Stimulated activated CD8-positive, alpha-beta memory T cell treated with anti-CD3 and anti-CD28 coated beads, Interleukin-12 subunit alpha, Interleukin-12 subunit beta, amount 100 ng/mL, for 24 hours (primary cell): Measurements from ENCODE around the gene PAPPA.

Source experiments
- DNase-seq: peaks from one replicate; pipeline ENCODE4 v3.0.0-alpha.2; 2020; ENCODE audit errors: extremely low read depth

Gene PAPPA

GRCh38 chr9:116153765-116154333 lies at the start of gene PAPPA:
PAPPA (plus strand) TSS chr9:116153791; CDS start chr9:116154173, 382 bp downstream.
- DNase-seq, result no peak

- DNase-seq, result no peak
Measured at GRCh38 chr9:116103976-116104820, 49.4 kb upstream of the PAPPA start.

GRCh38 chr9:116112236-116112635 lies 41.4 kb upstream of the PAPPA start:
- DNase-seq, result no peak

- DNase-seq, result no peak
Measured at GRCh38 chr9:116115761-116116353, 37.7 kb upstream of the PAPPA start.

GRCh38 chr9:116116393-116116792 lies 37.2 kb upstream of the PAPPA start:
- DNase-seq, result no peak

GRCh38 chr9:116123171-116123570 lies 30.4 kb upstream of the PAPPA start:
- DNase-seq, result no peak

GRCh38 chr9:116124472-116125040 lies 29.0 kb upstream of the PAPPA start:
- DNase-seq, result no peak

- no peak for DNase-seq
Measured at GRCh38 chr9:116133163-116133562, 20.4 kb upstream of the PAPPA start.

GRCh38 chr9:116134975-116135374 lies 18.6 kb upstream of the PAPPA start:
- DNase-seq, result no peak

GRCh38 chr9:116137010-116137409 lies 16.6 kb upstream of the PAPPA start:
- no peak for DNase-seq

GRCh38 chr9:116137581-116137980 lies 16.0 kb upstream of the PAPPA start:
- DNase-seq, result no peak

GRCh38 chr9:116141864-116142561 lies 11.6 kb upstream of the PAPPA start:
- DNase-seq, result no peak

GRCh38 chr9:116142706-116143492 lies 10.7 kb upstream of the PAPPA start:
- DNase-seq, result no peak

GRCh38 chr9:116144038-116144437 lies 9.6 kb upstream of the PAPPA start:
- DNase-seq, result no peak

GRCh38 chr9:116144555-116144954 lies 9.0 kb upstream of the PAPPA start:
- no peak for DNase-seq

GRCh38 chr9:116145036-116145435 lies 8.6 kb upstream of the PAPPA start:
- DNase-seq, result no peak

GRCh38 chr9:116147821-116148220 lies 5.8 kb upstream of the PAPPA start:
- DNase-seq, result no peak

- DNase-seq, result no peak
Measured at GRCh38 chr9:116149844-116150243, 3.7 kb upstream of the PAPPA start.

- no peak for DNase-seq
Measured at GRCh38 chr9:116151199-116151598, 2.4 kb upstream of the PAPPA start.

GRCh38 chr9:116151966-116152381 lies 1.6 kb upstream of the PAPPA start:
- DNase-seq, result no peak

- no peak for DNase-seq
Measured at GRCh38 chr9:116152390-116152789, 1.2 kb upstream of the PAPPA start.
